GM12875 (cell line): Measurements from ENCODE around the gene RPS23.
"Not testable (repeated sequence)": the region's sequence is repeated elsewhere in the genome, so short reads cannot be mapped to it uniquely, and the experiment has no call there.

Source experiments
- H3K4me3 ChIP-seq: one replicate; pipeline ENCODE4 v1.5.1; 2011; ENCODE audit warnings: low read depth, low read length, control low read depth
- CTCF ChIP-seq: IDR thresholded peaks from 2 replicates; pipeline ENCODE4 v1.5.1; 2011; ENCODE audit warnings: low read depth, mild to moderate bottlenecking, control low read depth, inconsistent platforms, low read length, moderate library complexity, borderline replicate concordance; ENCODE audit not compliant: insufficient read depth

Gene RPS23

GRCh38 chr5:82276800-82277612 is 1.1 kb downstream of the RPS23 start:
- TF ChIP-seq CTCF = no peak
- peak overlapping the region; percentile 56 for H3K4me3 ChIP-seq

GRCh38 chr5:82275216-82275664 is 2.9 kb downstream of the RPS23 start:
- H3K4me3 ChIP-seq = no peak overlapping the region

GRCh38 chr5:82274343-82275211 is 3.6 kb downstream of the RPS23 start:
- no peak overlapping the region for H3K4me3 ChIP-seq
- TF ChIP-seq CTCF = no peak

More at GRCh38 chr5:82275216-82275664, 2.9 kb downstream of the RPS23 start:
- no peak for TF ChIP-seq CTCF

- not testable (repeated sequence) for H3K4me3 ChIP-seq
Measured at GRCh38 chr5:82273426-82273825, 4.7 kb downstream of the RPS23 start.

GRCh38 chr5:82272571-82273356 is 5.4 kb downstream of the RPS23 start:
- H3K4me3 ChIP-seq = not testable (repeated sequence)

GRCh38 chr5:82269363-82269762 is 8.8 kb downstream of the RPS23 start:
- not testable (repeated sequence) for H3K4me3 ChIP-seq

- not testable (repeated sequence) for H3K4me3 ChIP-seq
Measured at GRCh38 chr5:82267297-82267933, 10.7 kb downstream of the RPS23 start.

GRCh38 chr5:82265047-82265446 is 13.1 kb downstream of the RPS23 start:
- H3K4me3 ChIP-seq = no peak overlapping the region
- no peak for TF ChIP-seq CTCF
